ENCODE data around the gene SLC10A6. TPM values are rescaled to one million over a fixed set of nuclear protein-coding genes. Genes with fewer than 3 reads are reported as not detected.

Gene SLC10A6
- total RNA-seq, 1 experiment from 2014 or later: not detected

GRCh38 chr4:86848136-86848535 is 1.0 kb downstream of the SLC10A6 start:
- no peak for DNase-seq (ENCODE audit: low spot score)

- no peak for DNase-seq (ENCODE audit: low spot score)
These were observed 1.6 kb downstream of the SLC10A6 start for GRCh38 chr4:86847571-86847970.

GRCh38 chr4:86846921-86847320 is 2.3 kb downstream of the SLC10A6 start:
- no peak for DNase-seq (ENCODE audit: low spot score)

GRCh38 chr4:86845593-86845992 is 3.6 kb downstream of the SLC10A6 start:
- DNase-seq (ENCODE audit: low spot score): no peak

- no peak for DNase-seq (ENCODE audit: low spot score)
These were observed 7.9 kb downstream of the SLC10A6 start for GRCh38 chr4:86841309-86841708.

- no peak for DNase-seq (ENCODE audit: low spot score)
These were observed 8.3 kb downstream of the SLC10A6 start for GRCh38 chr4:86840858-86841257.

GRCh38 chr4:86837691-86838503 is 11.3 kb downstream of the SLC10A6 start:
- DNase-seq (ENCODE audit: low spot score): no peak

DNA sequence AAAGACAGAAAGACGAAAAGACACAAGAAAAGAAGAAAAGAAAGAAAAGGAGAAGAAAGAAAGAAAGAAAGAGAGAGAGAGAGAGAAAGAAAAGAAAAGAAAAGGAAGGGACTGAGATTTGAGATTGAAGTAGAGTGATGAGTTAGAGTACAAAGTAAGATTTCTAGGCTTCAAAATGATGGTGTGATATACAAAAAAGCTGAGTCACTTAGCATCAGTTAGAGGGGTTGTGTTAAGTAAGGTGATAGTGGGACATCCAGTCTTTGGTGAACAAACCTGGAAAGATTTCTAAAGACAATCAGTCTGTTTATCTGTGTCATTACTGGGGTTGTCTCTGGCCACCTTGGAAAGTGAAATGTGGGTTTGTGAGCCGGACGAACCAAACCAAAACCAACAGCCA is 13.5 kb downstream of the SLC10A6 start:
- DNase-seq (ENCODE audit: low spot score): no peak

- DNase-seq (ENCODE audit: low spot score): no peak
These were observed 14.3 kb downstream of the SLC10A6 start for GRCh38 chr4:86834901-86835300.

DNA sequence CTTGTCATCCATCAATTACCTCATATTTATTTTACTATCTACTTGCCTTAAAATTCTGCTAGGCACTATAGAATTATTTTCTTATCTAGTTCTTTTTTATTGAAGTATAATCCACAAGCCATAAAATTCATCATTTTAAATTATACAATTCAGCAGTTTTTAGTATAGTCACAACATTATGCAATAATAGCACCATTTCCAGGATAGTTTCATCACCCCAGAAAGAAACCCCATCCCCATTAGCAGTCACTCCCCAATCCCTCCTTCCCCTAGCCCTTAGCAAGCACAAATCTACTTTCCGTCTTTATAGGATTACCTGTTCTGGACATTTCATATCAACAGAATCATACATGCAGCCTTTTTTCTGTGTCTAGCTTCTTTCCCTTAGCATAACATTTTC is 15.6 kb downstream of the SLC10A6 start:
- DNase-seq (ENCODE audit: low spot score): no peak

GRCh38 chr4:86831262-86832130 is 17.7 kb downstream of the SLC10A6 start:
- DNase-seq (ENCODE audit: low spot score): peak; percentile 65

GRCh38 chr4:86825511-86825910 is 23.7 kb downstream of the SLC10A6 start:
- DNase-seq (ENCODE audit: low spot score): no peak

- no peak for DNase-seq (ENCODE audit: low spot score)
These were observed 27.0 kb downstream of the SLC10A6 start for GRCh38 chr4:86822136-86822535.

GRCh38 chr4:86821151-86821550 is 28.0 kb downstream of the SLC10A6 start:
- no peak for DNase-seq (ENCODE audit: low spot score)

GRCh38 chr4:86819561-86819960 is 29.6 kb downstream of the SLC10A6 start:
- no peak for DNase-seq (ENCODE audit: low spot score)

DNA sequence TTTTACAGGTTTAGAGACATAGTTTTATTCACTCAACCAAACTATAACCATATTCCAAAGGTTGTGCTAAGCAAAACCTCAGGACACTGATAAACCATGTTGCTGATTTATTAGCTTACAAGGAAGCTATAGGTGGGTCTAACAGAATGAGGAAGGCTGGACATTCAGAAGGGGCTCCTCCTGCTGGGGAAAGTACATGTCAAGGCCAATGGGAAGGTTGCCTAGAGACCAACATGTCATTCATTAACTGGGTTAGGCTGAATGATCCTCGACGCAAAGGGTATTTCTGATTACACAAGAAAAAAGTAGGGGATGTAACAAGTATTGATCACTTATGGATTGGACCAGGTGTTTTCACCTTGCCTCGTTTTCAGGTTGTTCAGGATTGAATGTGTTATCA is 30.3 kb downstream of the SLC10A6 start:
- no peak for DNase-seq (ENCODE audit: low spot score)

- no peak for DNase-seq (ENCODE audit: low spot score)
These were observed 31.0 kb downstream of the SLC10A6 start for GRCh38 chr4:86818211-86818610.

DNA sequence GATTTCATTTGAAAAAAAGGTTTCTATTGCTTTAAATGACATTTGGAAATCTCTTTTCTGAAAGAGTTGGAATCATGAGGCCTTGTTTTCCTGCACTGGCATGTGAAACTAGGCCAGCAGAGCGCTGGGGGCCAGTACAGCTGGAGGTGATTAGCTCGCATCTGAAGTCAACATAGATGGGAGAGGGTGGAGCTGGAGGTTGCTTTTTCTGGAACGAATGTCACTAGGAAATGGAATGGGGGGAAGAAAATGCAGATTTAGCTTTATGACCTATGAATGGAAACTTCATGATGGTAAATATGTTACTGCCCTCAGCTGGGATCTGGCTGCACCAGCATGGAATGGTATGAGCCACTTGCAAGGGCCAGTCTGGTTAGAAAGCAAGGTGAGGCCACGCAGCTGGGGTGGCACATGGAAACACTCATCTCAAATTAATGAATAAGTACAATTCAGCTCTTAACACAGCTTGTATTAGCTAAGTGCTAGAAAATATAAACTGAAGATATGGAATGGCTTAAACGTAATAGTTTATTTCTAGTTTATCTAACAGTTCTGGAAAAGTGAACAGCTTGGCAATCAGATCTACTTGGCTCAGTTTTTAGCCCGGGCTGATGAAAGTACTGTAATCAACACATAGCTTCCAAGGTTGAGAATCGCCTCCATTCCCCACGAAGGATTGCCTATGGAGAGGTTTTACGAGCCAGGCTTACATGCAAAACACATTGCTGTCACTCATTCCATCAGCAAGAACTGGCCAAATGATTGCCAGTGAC is 32.5 kb downstream of the SLC10A6 start:
- DNase-seq (ENCODE audit: low spot score): no peak

DNA sequence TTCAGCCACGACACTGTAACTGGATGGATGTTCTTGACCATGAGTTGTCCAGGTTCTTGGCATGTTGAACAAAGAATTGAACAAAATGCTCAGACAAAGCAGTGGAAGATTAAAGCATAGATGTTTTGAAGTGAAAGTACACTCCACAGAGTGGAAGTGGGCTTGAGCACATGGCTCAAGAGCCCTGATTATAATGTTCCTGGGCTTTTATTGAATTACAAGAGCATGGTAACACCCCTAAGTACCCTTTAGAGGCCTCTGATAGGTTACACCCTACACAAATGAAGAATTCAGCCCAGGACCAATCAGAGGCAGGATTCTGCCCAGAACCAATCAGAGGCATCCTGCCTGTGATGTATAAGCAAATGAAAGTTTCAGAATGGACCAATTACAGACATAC is 33.5 kb downstream of the SLC10A6 start:
- DNase-seq (ENCODE audit: low spot score): no peak

- no peak for DNase-seq (ENCODE audit: low spot score)
These were observed 38.3 kb downstream of the SLC10A6 start for GRCh38 chr4:86810847-86811246.

- no peak for DNase-seq (ENCODE audit: low spot score)
These were observed 39.4 kb downstream of the SLC10A6 start for GRCh38 chr4:86809809-86810208.

GRCh38 chr4:86791126-86791525 is 58.1 kb downstream of the SLC10A6 start:
- no peak for DNase-seq (ENCODE audit: low spot score)

Data from A172 (cell line).